ENCODE measurements around the gene RYR3. TPM values are rescaled to one million over a fixed set of nuclear protein-coding genes. Genes with fewer than 3 reads are reported as not detected.

The RYR3 gene
- total and polyA plus RNA-seq, 4 donors, result 0.88 to 23.1 (median 13.8) TPM

GRCh38 chr15:33503681-33504080, 192.9 kb downstream of the RYR3 start:
- intact Hi-C loops (cut with DNase I), result no loop called here
- WGBS, 2 donors, result 86 to 91% methylated on average over 5 of the region's 5 CpGs
- ATAC-seq (ENCODE audit: low FRiP score) (no peak), DNase-seq (no peak)
- H3K9me3 ChIP-seq (ENCODE audit: control insufficient read depth, low read length), result no peaks in the 10 kb centered on the region
- H3K27ac ChIP-seq (ENCODE audit: low read depth in 1 of 2, low read length in 2 of 2), result no peak overlapping the region
- no peaks in the 10 kb centered on the region for H3K27me3 ChIP-seq (ENCODE audit: control insufficient read depth in 1 of 2, insufficient read depth in 2 of 2, low read length in 1 of 2)
- H3K4me1 ChIP-seq (ENCODE audit: control insufficient read depth in 1 of 2, insufficient read depth in 2 of 2, low read length in 2 of 2), result peaks cover 7 to 16% of the 10 kb centered on the region in 2 donors
- H3K4me3 ChIP-seq (ENCODE audit: low read length in 2 of 2), result no peak overlapping the region
- H3K36me3 ChIP-seq (ENCODE audit: control insufficient read depth in 1 of 2, insufficient read depth in 2 of 2, low read length in 1 of 2), result no peaks in the 10 kb centered on the region

- DNase-seq, result no peak
- H3K36me3 ChIP-seq (ENCODE audit: control insufficient read depth in 1 of 2, insufficient read depth in 2 of 2, low read length in 1 of 2), result no peaks in the 10 kb centered on the region
- intact Hi-C loops (cut with DNase I), result no loop called here
- H3K9me3 ChIP-seq (ENCODE audit: control insufficient read depth, low read length), result no peaks in the 10 kb centered on the region
- ATAC-seq (ENCODE audit: low FRiP score), result no peak
- no peak overlapping the region for H3K27ac ChIP-seq (ENCODE audit: low read depth in 1 of 2, low read length in 2 of 2)
- H3K4me3 ChIP-seq (ENCODE audit: low read length in 2 of 2), result no peak overlapping the region
- peaks cover 1 to 9% of the 10 kb centered on the region in 2 donors for H3K4me1 ChIP-seq (ENCODE audit: control insufficient read depth in 1 of 2, insufficient read depth in 2 of 2, low read length in 2 of 2)
- WGBS, 2 donors, result 18 to 22% methylated on average over 1 of the region's 1 CpG
- H3K27me3 ChIP-seq (ENCODE audit: control insufficient read depth in 1 of 2, insufficient read depth in 2 of 2, low read length in 1 of 2), result no peaks in the 10 kb centered on the region
Observed at GRCh38 chr15:33506781-33507296, 196.1 kb downstream of the RYR3 start.

GRCh38 chr15:33508703-33509102, 197.9 kb downstream of the RYR3 start:
- H3K4me1 ChIP-seq (ENCODE audit: control insufficient read depth in 1 of 2, insufficient read depth in 2 of 2, low read length in 2 of 2), result peaks cover 0 to 6% of the 10 kb centered on the region in 2 donors
- DNase-seq (no peak), ATAC-seq (ENCODE audit: low FRiP score) (no peak)
- H3K27ac ChIP-seq (ENCODE audit: low read depth in 1 of 2, low read length in 2 of 2), result no peak overlapping the region
- H3K36me3 ChIP-seq (ENCODE audit: control insufficient read depth in 1 of 2, insufficient read depth in 2 of 2, low read length in 1 of 2), result no peaks in the 10 kb centered on the region
- no peaks in the 10 kb centered on the region for H3K9me3 ChIP-seq (ENCODE audit: control insufficient read depth, low read length)
- H3K27me3 ChIP-seq (ENCODE audit: control insufficient read depth in 1 of 2, insufficient read depth in 2 of 2, low read length in 1 of 2), result no peaks in the 10 kb centered on the region
- intact Hi-C loops (cut with DNase I), result no loop called here
- 66 to 74% methylated on average over 4 of the region's 4 CpGs for WGBS, 2 donors
- H3K4me3 ChIP-seq (ENCODE audit: low read length in 2 of 2), result no peak overlapping the region

- no peaks in the 10 kb centered on the region for H3K27me3 ChIP-seq (ENCODE audit: control insufficient read depth in 1 of 2, insufficient read depth in 2 of 2, low read length in 1 of 2)
- no peak for DNase-seq
- H3K36me3 ChIP-seq (ENCODE audit: control insufficient read depth in 1 of 2, insufficient read depth in 2 of 2, low read length in 1 of 2), result no peaks in the 10 kb centered on the region
- intact Hi-C loops (cut with DNase I), result no loop called here
- 84 to 90% methylated on average over 2 of the region's 2 CpGs for WGBS, 2 donors
- no peak for ATAC-seq (ENCODE audit: low FRiP score)
- no peaks in the 10 kb centered on the region for H3K9me3 ChIP-seq (ENCODE audit: control insufficient read depth, low read length)
- H3K4me1 ChIP-seq (ENCODE audit: control insufficient read depth in 1 of 2, insufficient read depth in 2 of 2, low read length in 2 of 2), result no peaks in the 10 kb centered on the region
- H3K27ac ChIP-seq (ENCODE audit: low read depth in 1 of 2, low read length in 2 of 2), result no peak overlapping the region
- H3K4me3 ChIP-seq (ENCODE audit: low read length in 2 of 2), result no peak overlapping the region
Observed at GRCh38 chr15:33515121-33515520, 204.4 kb downstream of the RYR3 start.

- 77 to 93% methylated on average over 2 of the region's 2 CpGs for WGBS, 2 donors
- H3K9me3 ChIP-seq (ENCODE audit: control insufficient read depth, low read length), result no peaks in the 10 kb centered on the region
- H3K4me3 ChIP-seq (ENCODE audit: low read length in 2 of 2), result no peak overlapping the region
- no peak overlapping the region for H3K27ac ChIP-seq (ENCODE audit: low read depth in 1 of 2, low read length in 2 of 2)
- H3K27me3 ChIP-seq (ENCODE audit: control insufficient read depth in 1 of 2, insufficient read depth in 2 of 2, low read length in 1 of 2), result no peaks in the 10 kb centered on the region
- intact Hi-C loops (cut with DNase I), result no loop called here
- DNase-seq (no peak), ATAC-seq (ENCODE audit: low FRiP score) (no peak)
- no peaks in the 10 kb centered on the region for H3K4me1 ChIP-seq (ENCODE audit: control insufficient read depth in 1 of 2, insufficient read depth in 2 of 2, low read length in 2 of 2)
- no peaks in the 10 kb centered on the region for H3K36me3 ChIP-seq (ENCODE audit: control insufficient read depth in 1 of 2, insufficient read depth in 2 of 2, low read length in 1 of 2)
Observed at GRCh38 chr15:33516563-33516962, 205.8 kb downstream of the RYR3 start.

- H3K4me1 ChIP-seq (ENCODE audit: control insufficient read depth in 1 of 2, insufficient read depth in 2 of 2, low read length in 2 of 2), result no peaks in the 10 kb centered on the region
- intact Hi-C loops (cut with DNase I), result no loop called here
- no peaks in the 10 kb centered on the region for H3K9me3 ChIP-seq (ENCODE audit: control insufficient read depth, low read length)
- DNase-seq, result no peak
- 38 to 54% methylated on average over 2 of the region's 2 CpGs for WGBS, 2 donors
- H3K4me3 ChIP-seq (ENCODE audit: low read length in 2 of 2), result no peak overlapping the region
- H3K36me3 ChIP-seq (ENCODE audit: control insufficient read depth in 1 of 2, insufficient read depth in 2 of 2, low read length in 1 of 2), result no peaks in the 10 kb centered on the region
- no peak for ATAC-seq (ENCODE audit: low FRiP score)
- no peaks in the 10 kb centered on the region for H3K27me3 ChIP-seq (ENCODE audit: control insufficient read depth in 1 of 2, insufficient read depth in 2 of 2, low read length in 1 of 2)
- H3K27ac ChIP-seq (ENCODE audit: low read depth in 1 of 2, low read length in 2 of 2), result no peak overlapping the region
Observed at GRCh38 chr15:33517944-33518343, 207.2 kb downstream of the RYR3 start.

- WGBS, 2 donors, result 84% methylated on average over 8 of the region's 8 CpGs
- no peak for ATAC-seq (ENCODE audit: low FRiP score)
- H3K27me3 ChIP-seq (ENCODE audit: control insufficient read depth in 1 of 2, insufficient read depth in 2 of 2, low read length in 1 of 2), result no peaks in the 10 kb centered on the region
- H3K4me1 ChIP-seq (ENCODE audit: control insufficient read depth in 1 of 2, insufficient read depth in 2 of 2, low read length in 2 of 2), result no peaks in the 10 kb centered on the region
- no peak overlapping the region for H3K4me3 ChIP-seq (ENCODE audit: low read length in 2 of 2)
- H3K36me3 ChIP-seq (ENCODE audit: control insufficient read depth in 1 of 2, insufficient read depth in 2 of 2, low read length in 1 of 2), result no peaks in the 10 kb centered on the region
- no peaks in the 10 kb centered on the region for H3K9me3 ChIP-seq (ENCODE audit: control insufficient read depth, low read length)
- no peak for DNase-seq
- no peak overlapping the region for H3K27ac ChIP-seq (ENCODE audit: low read depth in 1 of 2, low read length in 2 of 2)
- intact Hi-C loops (cut with DNase I), result no loop called here
Observed at GRCh38 chr15:33518421-33518820, 207.7 kb downstream of the RYR3 start.

GRCh38 chr15:33524274-33524673, 213.5 kb downstream of the RYR3 start:
- H3K27ac ChIP-seq (ENCODE audit: low read depth in 1 of 2, low read length in 2 of 2), result no peak overlapping the region
- intact Hi-C loops (cut with DNase I), result no loop called here
- H3K27me3 ChIP-seq (ENCODE audit: control insufficient read depth in 1 of 2, insufficient read depth in 2 of 2, low read length in 1 of 2), result no peaks in the 10 kb centered on the region
- no peaks in the 10 kb centered on the region for H3K4me1 ChIP-seq (ENCODE audit: control insufficient read depth in 1 of 2, insufficient read depth in 2 of 2, low read length in 2 of 2)
- 91 to 94% methylated on average over 3 of the region's 3 CpGs for WGBS, 2 donors
- H3K36me3 ChIP-seq (ENCODE audit: control insufficient read depth in 1 of 2, insufficient read depth in 2 of 2, low read length in 1 of 2), result no peaks in the 10 kb centered on the region
- ATAC-seq (ENCODE audit: low FRiP score) (no peak), DNase-seq (no peak)
- no peak overlapping the region for H3K4me3 ChIP-seq (ENCODE audit: low read length in 2 of 2)
- H3K9me3 ChIP-seq (ENCODE audit: control insufficient read depth, low read length), result no peaks in the 10 kb centered on the region

GRCh38 chr15:33526532-33526931, 215.8 kb downstream of the RYR3 start:
- DNase-seq, result no peak
- no peak overlapping the region for H3K27ac ChIP-seq (ENCODE audit: low read depth in 1 of 2, low read length in 2 of 2)
- no peaks in the 10 kb centered on the region for H3K27me3 ChIP-seq (ENCODE audit: control insufficient read depth in 1 of 2, insufficient read depth in 2 of 2, low read length in 1 of 2)
- no peaks in the 10 kb centered on the region for H3K4me1 ChIP-seq (ENCODE audit: control insufficient read depth in 1 of 2, insufficient read depth in 2 of 2, low read length in 2 of 2)
- intact Hi-C loops (cut with DNase I), result no loop called here
- no peak for ATAC-seq (ENCODE audit: low FRiP score)
- H3K4me3 ChIP-seq (ENCODE audit: low read length in 2 of 2), result no peak overlapping the region
- H3K9me3 ChIP-seq (ENCODE audit: control insufficient read depth, low read length), result peaks cover 2% of the 10 kb centered on the region
- no peaks in the 10 kb centered on the region for H3K36me3 ChIP-seq (ENCODE audit: control insufficient read depth in 1 of 2, insufficient read depth in 2 of 2, low read length in 1 of 2)
- 78 to 84% methylated on average over 3 of the region's 3 CpGs for WGBS, 2 donors

Data from aorta (tissue), 5 donors.